Panc1 (cell line): ENCODE data around the gene NUBP2. TPM values are rescaled to one million over a fixed set of nuclear protein-coding genes. Genes with fewer than 3 reads are reported as not detected.

Experiments
- ATAC-seq: fragments of 200-7000 bp; cut with Tn5 transposase; 2 replicates; pipeline ENCODE4 v1.9.1; 2020; ENCODE audit warnings: mild to moderate bottlenecking, moderate library complexity
- BruUV-seq: library from RNA; stranded (reverse); fragments of 400-500 nt; replicated peaks from 2 replicates; lab custom pipeline; 2021; lab: Mats Ljungman, UMichigan
- CTCF ChIA-PET: fragments of 300-600 bp; sonication (Branson Sonifier 250); formaldehyde crosslinking; loops from one replicate; lab custom pipeline; 2022; ENCODE audit warnings: antibody characterized with exemption; lab: Charles Lee
- POLR2A ChIA-PET: fragments of 300-600 bp; sonication (Branson Sonifier 250); formaldehyde crosslinking; loops from one replicate; lab custom pipeline; 2022; ENCODE audit warnings: antibody characterized with exemption; lab: Charles Lee
- DNase-seq: peaks from one replicate; pipeline ENCODE4 v3.0.0-alpha.2; 2010; ENCODE audit warnings: low read depth, low spot score
- H3K27ac ChIP-seq: 2 replicates; pipeline ENCODE4 v1.5.1; 2011; ENCODE audit warnings: mild to moderate bottlenecking, low read length, inconsistent platforms
- H3K27me3 ChIP-seq: fragments of 200-500 bp; sonication (Bioruptor generic); 2 replicates; pipeline ENCODE4 v1.6.0; 2014; ENCODE audit warnings: low read length, inconsistent platforms; ENCODE audit not compliant: control insufficient read depth, insufficient read depth
- H3K36me3 ChIP-seq: fragments of 200-500 bp; sonication (Bioruptor generic); 2 replicates; pipeline ENCODE4 v1.5.1; 2014; ENCODE audit warnings: inconsistent platforms, mild to moderate bottlenecking, low read length, moderate library complexity; ENCODE audit not compliant: control insufficient read depth, insufficient read depth
- H3K4me1 ChIP-seq: 2 replicates; pipeline ENCODE4 v1.5.1; 2011; ENCODE audit warnings: inconsistent platforms, mild to moderate bottlenecking, low read length, moderate library complexity; ENCODE audit not compliant: control insufficient read depth, insufficient read depth
- H3K4me3 ChIP-seq, 2 experiments: 2 replicates each; pipeline ENCODE4 v1.5.1; 2011 to 2012; ENCODE audit warnings: low read depth in 2 of 2, low read length in 2 of 2, mild to moderate bottlenecking in 2 of 2, inconsistent platforms in 1 of 2, moderate library complexity in 1 of 2
- H3K9me3 ChIP-seq: fragments of 200-500 bp; sonication (Bioruptor generic); 2 replicates; pipeline ENCODE4 v1.5.1; 2014; ENCODE audit warnings: low read depth, mild to moderate bottlenecking, inconsistent platforms, low read length, moderate library complexity; ENCODE audit not compliant: control insufficient read depth, insufficient read depth
- CTCF ChIP-seq: fragments of 450-650 bp; IDR thresholded peaks from 2 replicates; pipeline ENCODE4 v1.5.1; 2017; ENCODE audit warnings: mild to moderate bottlenecking
- POLR2AphosphoS5 ChIP-seq: IDR thresholded peaks from 2 replicates; pipeline ENCODE4 v1.6.1; 2012; ENCODE audit warnings: mild to moderate bottlenecking, low read depth, low read length, moderate library complexity
- REST ChIP-seq, 2 experiments: IDR thresholded peaks; 2 replicates each; pipeline ENCODE4 v1.6.1; 2011 to 2012; ENCODE audit warnings: low read depth in 2 of 2, control low read depth in 1 of 2, low read length in 1 of 2, mild to moderate bottlenecking in 1 of 2, moderate library complexity in 1 of 2; ENCODE audit not compliant: insufficient read depth in 1 of 2
- SIN3A ChIP-seq: IDR thresholded peaks from 2 replicates; pipeline ENCODE4 v1.6.1; 2012; ENCODE audit warnings: low read depth, mild to moderate bottlenecking, low read length, moderate library complexity, borderline replicate concordance; ENCODE audit not compliant: insufficient read depth
- TCF7L2 ChIP-seq: IDR thresholded peaks from 2 replicates; pipeline ENCODE4 v1.6.1; 2011; ENCODE audit warnings: mild to moderate bottlenecking, low read depth, low read length, inconsistent platforms
- in situ Hi-C: cut with HindIII; loops from 2 replicates; pipeline ENCODE4 v1.10.0; 2016; ENCODE audit warnings: low sequenced_read_pairs, low pct_unique_long_range_greater_than_20kb
- intact Hi-C: fragments of 100-400 bp; cut with micrococcal nuclease; formaldehyde crosslinking; loops from one replicate; pipeline ENCODE4 v1.10.0; 2022; ENCODE audit not compliant: unreplicated experiment
- total RNA-seq: library from RNA; stranded (reverse); gene quantifications from one replicate; pipeline ENCODE4 v1.2.1, GENCODE V29; 2021; ENCODE audit not compliant: unreplicated experiment

The NUBP2 gene
- total RNA-seq, 1 experiment from 2014 or later, result 85.8 TPM

GRCh38 chr16:1786242-1787055 is 3.7 kb downstream of the NUBP2 start:
- H3K27me3 ChIP-seq, result no peaks in the 10 kb centered on the region
- CTCF ChIA-PET, result no interaction called here
- no peaks in the 10 kb centered on the region for H3K9me3 ChIP-seq
- intact Hi-C loops, result no loop called here
- BruUV-seq, result no TSS peak
- ATAC-seq, result no peak
- H3K4me1 ChIP-seq, result no peaks in the 10 kb centered on the region
- POLR2A ChIA-PET, result no interaction called here
- DNase-seq, result no peak
- in situ Hi-C loops, result no loop called here
- H3K4me3 ChIP-seq, result no peak overlapping the region
- no peak for TF ChIP-seq TCF7L2
- TF ChIP-seq SIN3A, result no peak
- TF ChIP-seq POLR2AphosphoS5, result no peak
- TF ChIP-seq CTCF, result no peak
- TF ChIP-seq REST (IDR thresholded peaks at IDR 0.05; ENCODE audit: insufficient read depth in 1 of 2, low read depth in 2 of 2, low read length in 1 of 2), result no peak
- H3K36me3 ChIP-seq, result peaks cover 3% of the 10 kb centered on the region; the same call in 1 of the 2 replicates
- H3K27ac ChIP-seq, result no peak overlapping the region

GRCh38 chr16:1787056-1787321 is 4.2 kb downstream of the NUBP2 start:
- H3K9me3 ChIP-seq, result no peaks in the 10 kb centered on the region
- H3K4me3 ChIP-seq, result no peak overlapping the region
- peaks cover 3% of the 10 kb centered on the region; the same call in 1 of the 2 replicates for H3K36me3 ChIP-seq
- ChIA-PET CTCF (no interaction called here), POLR2A (no interaction called here)
- DNase-seq (no peak), ATAC-seq (no peak)
- no peaks in the 10 kb centered on the region for H3K4me1 ChIP-seq
- BruUV-seq, result no TSS peak
- TF ChIP-seq TCF7L2 (no peak), SIN3A (no peak), REST (IDR thresholded peaks at IDR 0.05; ENCODE audit: insufficient read depth in 1 of 2, low read depth in 2 of 2, low read length in 1 of 2) (no peak), POLR2AphosphoS5 (no peak), CTCF (no peak)
- H3K27ac ChIP-seq, result no peak overlapping the region
- in situ Hi-C loops, result no loop called here
- intact Hi-C loops, result no loop called here
- no peaks in the 10 kb centered on the region for H3K27me3 ChIP-seq
